Measurements from ENCODE around the gene RXRG.

Gene RXRG

DNA sequence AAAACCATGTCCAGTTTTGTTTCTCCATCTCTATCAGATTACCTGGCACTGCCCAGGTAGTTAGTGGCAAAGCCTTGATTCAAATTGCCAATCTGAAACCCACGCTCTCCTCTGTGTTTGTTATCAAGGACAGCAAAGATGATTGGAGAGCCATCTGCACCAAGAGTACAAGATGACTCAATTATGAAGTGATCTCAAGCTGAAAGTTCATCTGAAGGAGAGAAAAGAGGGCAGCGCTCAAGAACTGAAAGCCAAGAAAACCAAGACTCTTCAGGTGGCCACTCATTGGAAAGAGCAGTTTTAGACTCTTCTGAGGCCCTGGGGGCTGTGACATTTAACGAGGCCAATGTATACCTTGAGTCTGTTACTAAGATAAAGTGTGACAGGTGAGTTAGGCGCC is 13.8 kb downstream of the RXRG start:
- Histone ChIP-seq H4K20me1 (ENCODE audit: insufficient read depth, low read length) (no peaks in the 10 kb centered on the region), H3K27ac (ENCODE audit: low read length) (no peak overlapping the region), H3K79me2 (ENCODE audit: low read length) (no peaks in the 10 kb centered on the region), H3K36me3 (replicated peaks; ENCODE audit: low read depth, low read length) (no peaks in the 10 kb centered on the region), H3K9me3 (ENCODE audit: insufficient read depth, low read length) (no peaks in the 10 kb centered on the region), H3K4me2 (ENCODE audit: low read length) (no peak overlapping the region), H3K4me1 (ENCODE audit: low read length) (no peaks in the 10 kb centered on the region), H2AFZ (ENCODE audit: low read depth, low read length) (no peak overlapping the region), H3K27me3 (ENCODE audit: low read depth, low read length) (peaks cover 38% of the 10 kb centered on the region), H3K4me3 (ENCODE audit: low read length) (no peak overlapping the region), H3K9ac (ENCODE audit: low read length) (no peak overlapping the region)
- TF ChIP-seq, protein P1, sequence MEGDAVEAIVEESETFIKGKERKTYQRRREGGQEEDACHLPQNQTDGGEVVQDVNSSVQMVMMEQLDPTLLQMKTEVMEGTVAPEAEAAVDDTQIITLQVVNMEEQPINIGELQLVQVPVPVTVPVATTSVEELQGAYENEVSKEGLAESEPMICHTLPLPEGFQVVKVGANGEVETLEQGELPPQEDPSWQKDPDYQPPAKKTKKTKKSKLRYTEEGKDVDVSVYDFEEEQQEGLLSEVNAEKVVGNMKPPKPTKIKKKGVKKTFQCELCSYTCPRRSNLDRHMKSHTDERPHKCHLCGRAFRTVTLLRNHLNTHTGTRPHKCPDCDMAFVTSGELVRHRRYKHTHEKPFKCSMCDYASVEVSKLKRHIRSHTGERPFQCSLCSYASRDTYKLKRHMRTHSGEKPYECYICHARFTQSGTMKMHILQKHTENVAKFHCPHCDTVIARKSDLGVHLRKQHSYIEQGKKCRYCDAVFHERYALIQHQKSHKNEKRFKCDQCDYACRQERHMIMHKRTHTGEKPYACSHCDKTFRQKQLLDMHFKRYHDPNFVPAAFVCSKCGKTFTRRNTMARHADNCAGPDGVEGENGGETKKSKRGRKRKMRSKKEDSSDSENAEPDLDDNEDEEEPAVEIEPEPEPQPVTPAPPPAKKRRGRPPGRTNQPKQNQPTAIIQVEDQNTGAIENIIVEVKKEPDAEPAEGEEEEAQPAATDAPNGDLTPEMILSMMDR (IDR thresholded peaks at IDR 0.05; ENCODE audit: low read depth, low read length) = no peak
- TF ChIP-seq EZH2phosphoT487 (IDR thresholded peaks at IDR 0.05; ENCODE audit: low read depth) = no peak

DNA sequence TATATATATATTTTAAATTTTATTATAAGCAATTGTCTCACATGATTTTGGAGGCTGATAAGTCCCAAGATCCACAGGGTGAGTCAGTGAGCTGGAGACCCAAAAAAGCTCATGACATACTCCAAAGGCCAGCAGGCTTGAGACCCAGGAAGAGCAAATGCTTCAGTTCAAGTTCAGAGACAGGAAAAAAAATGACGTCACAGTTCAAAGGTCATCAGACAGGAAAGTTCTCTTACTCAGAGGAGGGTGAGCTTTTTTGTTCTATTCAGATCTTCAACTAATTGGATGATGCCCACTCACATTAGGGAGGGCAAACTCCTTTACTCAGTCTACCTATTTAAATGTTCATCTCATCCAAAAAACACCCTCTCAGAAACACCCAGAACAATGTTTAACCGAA is 18.2 kb downstream of the RXRG start:
- Histone ChIP-seq H3K36me3 (replicated peaks; ENCODE audit: low read depth, low read length) (no peaks in the 10 kb centered on the region), H3K79me2 (ENCODE audit: low read length) (no peaks in the 10 kb centered on the region), H3K4me1 (ENCODE audit: low read length) (no peaks in the 10 kb centered on the region), H2AFZ (ENCODE audit: low read depth, low read length) (no peak overlapping the region), H3K9ac (ENCODE audit: low read length) (no peak overlapping the region), H3K9me3 (ENCODE audit: insufficient read depth, low read length) (no peaks in the 10 kb centered on the region), H3K4me2 (ENCODE audit: low read length) (no peak overlapping the region), H3K27ac (ENCODE audit: low read length) (no peak overlapping the region), H3K4me3 (ENCODE audit: low read length) (no peak overlapping the region), H4K20me1 (ENCODE audit: insufficient read depth, low read length) (no peaks in the 10 kb centered on the region), H3K27me3 (ENCODE audit: low read depth, low read length) (peaks cover 57% of the 10 kb centered on the region)
- no peak for TF ChIP-seq EZH2phosphoT487 (IDR thresholded peaks at IDR 0.05; ENCODE audit: low read depth)
- TF ChIP-seq, protein P1 (IDR thresholded peaks at IDR 0.05; ENCODE audit: low read depth, low read length) = no peak

DNA sequence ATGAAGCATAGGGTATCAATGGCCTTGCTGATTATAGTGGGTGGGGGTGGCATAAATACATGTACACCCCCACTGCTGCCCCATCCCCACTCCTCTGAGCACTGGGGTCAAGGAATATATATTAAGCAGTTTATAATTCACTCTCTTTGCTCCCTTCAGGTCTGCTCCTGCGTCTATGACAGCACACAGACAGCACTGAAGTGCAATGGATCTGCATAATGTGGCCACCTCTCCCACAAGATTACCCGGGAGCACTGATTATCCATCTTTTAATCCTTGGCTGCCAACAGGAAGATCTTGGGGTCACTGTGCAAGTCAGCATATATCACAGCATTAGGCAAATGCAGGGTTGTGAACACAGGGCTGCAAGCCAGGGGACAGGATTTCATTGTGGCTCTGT is 19.3 kb downstream of the RXRG start:
- TF ChIP-seq, protein P1 (IDR thresholded peaks at IDR 0.05; ENCODE audit: low read depth, low read length) = no peak
- TF ChIP-seq EZH2phosphoT487 (IDR thresholded peaks at IDR 0.05; ENCODE audit: low read depth) = no peak
- no peak overlapping the region for H3K27ac ChIP-seq (ENCODE audit: low read length)
- no peaks in the 10 kb centered on the region for H3K36me3 ChIP-seq (replicated peaks; ENCODE audit: low read depth, low read length)
- no peak overlapping the region for H2AFZ ChIP-seq (ENCODE audit: low read depth, low read length)
- H3K4me3 ChIP-seq (ENCODE audit: low read length) = no peak overlapping the region
- no peak overlapping the region for H3K4me2 ChIP-seq (ENCODE audit: low read length)
- H3K9me3 ChIP-seq (ENCODE audit: insufficient read depth, low read length) = no peaks in the 10 kb centered on the region
- peaks cover 55% of the 10 kb centered on the region for H3K27me3 ChIP-seq (ENCODE audit: low read depth, low read length)
- H3K79me2 ChIP-seq (ENCODE audit: low read length) = no peaks in the 10 kb centered on the region
- H3K4me1 ChIP-seq (ENCODE audit: low read length) = no peaks in the 10 kb centered on the region
- no peak overlapping the region for H3K9ac ChIP-seq (ENCODE audit: low read length)
- no peaks in the 10 kb centered on the region for H4K20me1 ChIP-seq (ENCODE audit: insufficient read depth, low read length)

DNA sequence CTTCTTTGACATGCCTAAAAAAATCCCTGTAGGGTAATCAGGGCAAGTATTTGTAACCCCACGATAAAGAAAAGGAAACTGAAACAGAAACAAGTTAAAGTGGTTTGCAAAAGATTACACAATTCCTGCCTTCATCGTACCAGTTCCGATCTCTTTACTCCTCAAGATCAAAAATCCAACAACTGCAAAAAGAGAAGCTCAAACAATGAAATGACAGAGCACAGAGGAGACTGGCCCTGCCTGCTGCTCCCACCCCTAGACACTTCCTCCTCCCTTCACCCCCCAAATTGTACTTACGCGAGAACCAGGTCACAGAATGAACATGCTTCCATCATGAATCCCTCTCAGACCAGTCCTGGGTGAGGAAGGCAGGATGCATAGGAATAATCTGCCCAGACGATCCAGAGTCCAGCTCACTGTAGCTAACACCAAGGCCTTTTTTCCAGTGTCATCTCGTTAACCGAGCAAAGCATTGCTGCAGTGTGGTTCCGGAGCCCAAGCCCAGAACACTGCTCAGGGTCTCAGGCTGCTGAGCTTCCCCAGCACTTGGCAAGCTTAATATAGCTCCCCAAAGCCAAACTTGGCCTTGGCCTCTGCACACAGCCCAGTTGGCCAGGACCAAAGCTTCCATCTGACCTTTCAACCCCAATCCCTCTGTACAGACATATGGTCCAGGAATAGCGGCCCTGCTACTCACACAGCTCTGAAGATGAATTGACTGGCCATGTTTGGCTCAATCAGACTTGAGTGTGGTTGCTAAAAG is 20.3 kb downstream of the RXRG start:
- H3K36me3 ChIP-seq (replicated peaks; ENCODE audit: low read depth, low read length) = no peaks in the 10 kb centered on the region
- H2AFZ ChIP-seq (ENCODE audit: low read depth, low read length) = no peak overlapping the region
- no peaks in the 10 kb centered on the region for H3K79me2 ChIP-seq (ENCODE audit: low read length)
- no peak overlapping the region for H3K9ac ChIP-seq (ENCODE audit: low read length)
- H4K20me1 ChIP-seq (ENCODE audit: insufficient read depth, low read length) = no peaks in the 10 kb centered on the region
- no peaks in the 10 kb centered on the region for H3K4me1 ChIP-seq (ENCODE audit: low read length)
- H3K27ac ChIP-seq (ENCODE audit: low read length) = no peak overlapping the region
- H3K27me3 ChIP-seq (ENCODE audit: low read depth, low read length) = peaks cover 58% of the 10 kb centered on the region
- TF ChIP-seq EZH2phosphoT487 (IDR thresholded peaks at IDR 0.05; ENCODE audit: low read depth) = no peak
- TF ChIP-seq, protein P1 (IDR thresholded peaks at IDR 0.05; ENCODE audit: low read depth, low read length) = no peak
- no peak overlapping the region; the same call in 1 of the 2 replicates for H3K4me2 ChIP-seq (ENCODE audit: low read length)
- no peaks in the 10 kb centered on the region for H3K9me3 ChIP-seq (ENCODE audit: insufficient read depth, low read length)
- no peak overlapping the region for H3K4me3 ChIP-seq (ENCODE audit: low read length)
